Smooth muscle cell of the brain vasculature (primary cell): ENCODE data around the gene XPO1.
"Not testable (repeated sequence)": the region's sequence is repeated elsewhere in the genome, so short reads cannot be mapped to it uniquely, and the experiment has no call there.

Source experiments
- DNase-seq: peaks from one replicate; pipeline ENCODE4 v3.0.0-alpha.2; 2012; ENCODE audit warnings: low read depth, low spot score

XPO1 gene

GRCh38 chr2:61538200-61538919 lies at the start of gene XPO1:
Gene XPO1 (minus strand): TSS chr2:61538356. CDS start chr2:61533897, 4,459 bp downstream.
- peak; percentile 100 for DNase-seq

- not testable (repeated sequence) for DNase-seq
Measured at GRCh38 chr2:61586928-61587327, 48.8 kb upstream of the XPO1 start.

GRCh38 chr2:61585383-61585782 lies 47.2 kb upstream of the XPO1 start:
- no peak for DNase-seq

GRCh38 chr2:61584368-61584767 lies 46.2 kb upstream of the XPO1 start:
- DNase-seq = not testable (repeated sequence)

GRCh38 chr2:61582165-61582564 lies 44.0 kb upstream of the XPO1 start:
- no peak for DNase-seq

GRCh38 chr2:61581716-61582115 lies 43.6 kb upstream of the XPO1 start:
- DNase-seq = no peak

GRCh38 chr2:61575447-61575859 lies 37.3 kb upstream of the XPO1 start:
- no peak for DNase-seq

- DNase-seq = no peak
Measured at GRCh38 chr2:61566566-61566965, 28.4 kb upstream of the XPO1 start.

- no peak for DNase-seq
Measured at GRCh38 chr2:61562615-61563014, 24.5 kb upstream of the XPO1 start.

- no peak for DNase-seq
Measured at GRCh38 chr2:61558160-61558559, 20.0 kb upstream of the XPO1 start.

- no peak for DNase-seq
Measured at GRCh38 chr2:61557381-61557780, 19.2 kb upstream of the XPO1 start.

- no peak for DNase-seq
Measured at GRCh38 chr2:61554604-61555003, 16.4 kb upstream of the XPO1 start.

GRCh38 chr2:61550375-61551209 lies 12.4 kb upstream of the XPO1 start:
- peak; percentile 55 for DNase-seq

- no peak for DNase-seq
Measured at GRCh38 chr2:61549546-61549945, 11.4 kb upstream of the XPO1 start.

- DNase-seq = no peak
Measured at GRCh38 chr2:61543062-61543461, 4.9 kb upstream of the XPO1 start.

- not testable (repeated sequence) for DNase-seq
Measured at GRCh38 chr2:61540167-61540566, 2.0 kb upstream of the XPO1 start.

- DNase-seq = no peak
Measured at GRCh38 chr2:61538920-61539520, 864 bp upstream of the XPO1 start.

- no peak for DNase-seq
Measured at GRCh38 chr2:61537950-61538199, 281 bp downstream of the XPO1 start.

GRCh38 chr2:61537277-61537949 lies 743 bp downstream of the XPO1 start:
- no peak for DNase-seq

- DNase-seq = peak; percentile 71
Measured at GRCh38 chr2:61536572-61537276, 1.4 kb downstream of the XPO1 start.

- DNase-seq = no peak
Measured at GRCh38 chr2:61536180-61536571, 2.0 kb downstream of the XPO1 start.

- no peak for DNase-seq
Measured at GRCh38 chr2:61535449-61535848, 2.7 kb downstream of the XPO1 start.
